Activated CD4-positive, CD25-positive, alpha-beta regulatory T cell treated with anti-CD3 and anti-CD28 coated beads, Interleukin-2, amount 50 U/mL, for 72 hours (primary cell): ENCODE data around the gene CBX8.
A peak's percentile ranks its signal among the peaks of the same experiment; 100 is the strongest.

ENCODE experiments used
- DNase-seq: peaks from one replicate; pipeline ENCODE4 v3.0.0; 2021

The CBX8 gene

DNA sequence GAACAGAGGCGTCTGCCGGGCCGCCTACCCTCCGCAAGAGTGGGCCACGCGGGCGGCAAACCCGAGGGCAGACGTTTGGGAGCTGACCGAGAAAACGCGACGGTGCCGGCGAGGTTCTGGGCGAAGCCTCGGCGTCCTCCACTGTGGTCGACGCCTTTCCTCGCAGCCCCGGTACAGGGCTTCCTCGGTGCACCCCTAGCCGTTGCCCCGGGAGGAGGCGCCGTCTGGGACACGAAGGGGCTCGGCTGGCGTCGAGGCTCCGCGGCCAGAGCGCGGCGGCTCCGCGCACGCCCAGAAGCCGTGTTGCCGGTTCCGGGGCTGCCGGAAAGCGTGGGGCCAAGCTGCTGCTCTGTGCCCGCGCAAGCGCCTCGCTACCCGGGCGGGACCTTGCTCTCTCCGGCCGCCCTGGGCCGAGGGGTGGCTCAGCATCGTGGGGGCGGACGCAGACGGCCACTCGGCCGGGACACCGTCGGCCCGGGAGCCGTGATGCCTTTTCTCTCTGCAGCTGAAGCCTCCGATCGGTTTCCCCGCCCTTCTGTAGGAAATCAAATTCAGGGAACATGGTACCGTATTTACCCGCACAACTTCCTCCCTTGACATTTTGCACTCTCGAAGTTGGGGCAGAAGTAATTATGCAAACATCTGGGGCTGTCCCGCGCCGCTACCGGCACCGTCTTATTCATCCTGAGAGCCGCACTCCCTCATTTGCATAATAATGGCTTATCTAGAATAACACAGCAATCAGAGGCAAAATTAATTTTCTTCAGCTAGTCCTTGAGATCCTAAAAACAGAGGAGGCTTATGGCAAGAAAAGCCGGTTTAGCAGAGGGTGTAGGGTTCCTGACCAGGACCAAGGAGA lies 7.3 kb upstream of the CBX8 start:
- DNase-seq = peak; percentile 74

DNA sequence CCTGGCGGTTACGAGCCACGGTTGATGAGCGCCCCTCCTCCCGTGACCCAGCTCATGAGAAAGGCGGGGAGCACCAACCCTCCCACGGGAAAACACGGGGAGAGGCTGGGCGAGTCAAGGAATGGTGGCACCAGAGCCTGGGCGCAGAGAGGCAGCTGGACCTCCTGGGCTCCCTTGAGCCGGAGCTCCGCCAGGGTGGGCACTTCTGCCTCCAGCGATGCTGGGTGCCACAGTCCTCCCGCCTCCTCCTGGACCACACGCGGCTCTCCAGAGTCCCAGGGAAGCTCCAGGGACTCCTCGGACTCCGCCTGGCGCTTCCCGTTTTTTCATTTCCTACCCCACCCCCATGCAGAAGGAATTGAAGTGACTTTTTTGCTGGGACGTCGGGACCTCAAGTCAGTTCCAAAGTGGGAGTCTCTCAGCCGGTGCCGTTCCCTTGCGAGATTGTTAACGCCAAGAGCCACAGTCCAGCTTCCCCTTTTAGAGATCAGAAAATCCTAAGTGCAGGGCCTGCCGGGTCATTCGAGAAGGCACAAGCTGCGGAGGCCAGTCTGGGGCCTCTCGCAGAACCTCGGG lies 6.6 kb upstream of the CBX8 start:
- DNase-seq = no peak

DNA sequence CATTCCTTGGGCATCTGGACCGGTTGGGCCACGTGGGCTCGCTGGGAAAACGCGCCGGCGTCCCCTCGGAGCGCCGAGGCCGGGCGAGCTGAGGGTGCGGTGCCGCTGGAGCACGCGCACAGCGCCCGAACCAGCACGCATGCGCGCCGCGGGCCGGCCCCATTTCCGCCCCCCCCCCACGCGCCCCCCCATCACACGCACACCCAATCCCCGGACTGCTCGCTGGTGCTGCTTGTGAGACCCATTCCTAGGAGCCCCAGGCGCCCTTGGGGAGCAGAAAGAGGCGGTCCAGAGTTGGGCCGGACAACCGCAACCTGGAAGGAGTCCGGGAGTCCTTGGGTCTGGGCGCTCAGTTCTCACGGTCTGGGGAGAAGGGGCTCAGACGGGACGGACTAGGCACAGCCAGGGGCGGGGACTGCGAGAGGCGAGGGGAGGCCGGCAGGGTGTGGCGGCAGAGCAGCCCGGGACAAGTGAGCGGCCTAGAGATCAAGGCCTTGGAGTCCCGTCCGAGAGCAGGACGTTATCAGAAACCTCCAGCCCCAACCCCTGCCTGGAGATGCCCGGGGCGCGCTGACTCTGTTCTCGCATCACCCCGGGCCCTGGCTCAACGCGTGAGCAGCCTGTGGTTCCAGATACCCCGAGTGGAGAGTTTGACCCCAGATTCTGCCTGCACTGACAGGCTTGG lies 6.0 kb upstream of the CBX8 start:
- no peak for DNase-seq

DNA sequence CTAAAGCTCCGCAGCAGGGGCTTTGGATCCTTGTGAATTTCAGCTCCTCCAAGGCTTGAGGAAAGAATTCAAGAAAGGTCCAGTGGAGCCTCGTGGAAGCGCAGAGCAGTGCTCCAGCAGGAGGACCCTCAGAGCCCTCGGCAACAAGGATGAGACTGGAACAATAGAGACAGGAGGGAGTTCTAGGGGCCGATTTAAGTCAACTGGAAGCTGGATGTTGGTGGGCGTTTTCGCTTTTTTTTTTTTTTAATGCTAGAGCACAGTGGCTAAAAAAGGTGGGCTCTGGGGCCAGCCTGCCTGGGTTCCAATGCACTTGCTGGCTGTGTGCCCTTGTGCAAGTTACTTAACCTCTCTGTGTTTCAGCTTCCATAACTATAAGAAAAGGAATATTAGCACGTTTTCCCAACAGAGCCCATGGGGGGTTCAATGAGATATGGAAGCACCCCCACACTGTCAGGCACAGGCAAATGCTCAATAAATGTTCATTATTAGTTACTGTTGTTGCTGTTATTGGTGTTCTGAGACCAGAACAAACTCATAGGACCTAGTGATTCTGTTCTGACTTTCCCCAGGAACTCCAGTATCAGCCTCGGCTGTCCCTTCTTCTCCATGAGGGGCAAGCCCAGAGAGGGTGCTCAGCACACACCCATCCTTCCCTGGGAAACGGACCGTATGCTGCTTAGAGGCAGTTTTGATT lies 5.3 kb upstream of the CBX8 start:
- no peak for DNase-seq

DNA sequence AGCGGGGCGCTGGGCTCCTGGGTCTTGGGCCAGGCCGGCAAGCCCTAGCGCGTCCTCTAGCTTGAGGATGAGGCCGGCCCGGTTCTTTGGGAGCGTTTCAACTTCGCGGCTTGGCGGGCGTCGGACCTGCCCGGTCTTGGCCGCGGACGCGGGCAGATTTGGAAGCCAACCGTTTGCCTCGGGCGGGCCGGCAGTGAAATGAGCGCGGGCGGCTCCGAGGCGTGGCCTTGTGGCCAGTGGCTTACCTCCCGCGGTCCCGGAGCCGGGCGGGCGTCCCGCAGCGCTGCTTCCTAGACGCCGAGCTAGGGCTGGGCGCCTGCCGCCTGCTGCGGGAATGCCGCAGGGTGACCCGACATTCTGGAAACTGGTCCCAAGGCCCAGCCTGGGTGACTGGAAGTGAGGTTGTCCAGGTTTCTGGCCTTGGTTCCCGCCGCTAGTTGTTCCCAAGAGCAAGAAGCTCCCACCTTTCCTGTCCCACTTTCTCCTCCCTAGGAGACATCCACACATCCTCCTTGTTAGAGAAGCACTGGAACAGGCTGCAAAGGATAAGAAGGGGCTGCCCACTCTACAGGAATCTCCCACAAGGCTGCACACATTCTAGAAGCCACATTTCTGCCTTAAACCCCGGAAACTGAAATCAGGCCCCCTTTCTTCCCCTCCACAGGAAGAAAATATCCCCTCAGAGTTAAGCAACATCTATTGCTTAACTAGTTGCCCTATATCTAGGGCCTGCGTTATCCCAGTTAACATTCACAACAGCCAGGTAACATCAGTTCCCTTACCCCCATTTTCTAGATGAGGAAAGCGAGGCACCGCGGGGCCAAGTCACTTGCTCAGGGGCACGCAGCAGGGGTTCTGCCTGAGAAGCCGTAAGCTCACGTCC lies 4.5 kb upstream of the CBX8 start:
- DNase-seq = no peak

DNA sequence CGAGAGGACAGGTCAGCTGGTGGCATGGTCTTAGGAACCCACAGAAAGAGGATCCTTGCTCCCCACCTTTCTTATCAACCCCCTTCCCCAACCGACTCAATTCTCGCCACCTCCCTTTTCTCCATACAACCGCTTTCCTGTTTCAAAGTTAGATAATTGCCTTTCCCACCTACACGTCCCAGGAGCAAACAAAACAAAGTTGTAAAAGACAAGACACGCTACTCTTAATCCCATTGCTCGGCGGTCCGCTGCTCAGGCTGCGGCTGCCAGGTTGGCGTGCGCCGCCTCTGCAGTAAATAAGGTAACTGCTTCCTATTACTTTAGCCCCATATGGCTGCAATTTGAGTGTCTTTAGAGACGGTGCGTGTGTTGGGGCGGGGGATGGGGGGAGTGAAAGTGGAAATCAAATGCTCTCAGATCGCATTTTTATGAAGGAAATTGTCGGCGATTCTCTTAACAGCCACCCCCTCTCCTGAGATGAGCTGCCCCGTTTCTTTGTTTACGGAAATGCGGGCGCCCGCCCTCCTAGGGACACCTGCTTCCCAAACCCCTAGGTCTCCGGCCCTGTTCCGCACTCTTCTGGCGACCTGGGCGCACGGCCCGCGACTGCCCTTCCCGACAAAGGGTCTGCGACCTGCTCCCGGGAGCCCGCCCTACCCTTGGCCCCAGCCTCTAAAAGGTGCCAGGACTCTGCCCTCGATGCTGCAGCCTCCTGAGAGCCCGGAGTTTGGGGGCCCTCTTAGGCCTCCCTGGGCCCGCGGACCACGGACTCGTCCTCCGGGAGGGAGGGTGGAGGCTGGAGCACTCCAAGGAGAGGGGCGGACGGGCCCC lies 3.7 kb upstream of the CBX8 start:
- DNase-seq = no peak

DNA sequence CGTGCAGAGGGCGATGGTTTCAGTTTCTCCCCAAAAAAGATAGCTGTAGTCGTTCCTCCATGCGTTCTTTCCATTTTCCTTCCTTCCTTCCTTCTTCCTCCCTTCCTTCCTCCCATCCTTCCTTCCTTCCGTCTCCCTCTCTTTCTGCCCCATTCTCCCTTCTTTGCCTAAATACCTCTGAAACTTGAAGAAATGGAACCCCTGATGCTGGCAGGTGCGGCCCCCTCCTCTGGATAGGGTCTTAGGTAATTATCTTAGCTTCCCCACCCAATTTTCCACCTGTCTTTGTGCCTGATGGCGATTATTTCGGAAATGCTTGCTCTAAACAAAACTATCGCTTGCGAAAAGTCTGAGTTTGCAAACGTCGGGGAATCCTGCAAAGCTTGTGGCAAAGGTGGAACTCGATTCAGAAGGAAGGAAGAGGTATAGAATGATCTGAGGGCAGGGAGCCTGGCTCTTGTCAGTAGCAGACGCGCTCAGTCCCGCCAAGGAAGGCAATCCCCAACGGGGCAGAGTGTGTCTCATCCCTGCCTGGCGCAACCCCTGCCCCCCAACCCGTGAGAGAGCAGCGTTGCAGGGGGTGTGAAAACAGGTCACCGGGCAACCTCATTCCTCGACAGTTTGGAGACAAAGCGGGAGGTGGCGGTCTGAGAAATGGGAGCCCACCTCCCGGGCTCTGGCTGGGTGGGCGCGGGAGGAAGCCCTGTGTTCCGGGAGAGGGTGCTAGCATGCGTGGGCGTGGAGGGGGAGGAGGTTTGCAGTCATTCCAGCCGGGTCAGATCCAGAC lies 2.9 kb upstream of the CBX8 start:
- no peak for DNase-seq

DNA sequence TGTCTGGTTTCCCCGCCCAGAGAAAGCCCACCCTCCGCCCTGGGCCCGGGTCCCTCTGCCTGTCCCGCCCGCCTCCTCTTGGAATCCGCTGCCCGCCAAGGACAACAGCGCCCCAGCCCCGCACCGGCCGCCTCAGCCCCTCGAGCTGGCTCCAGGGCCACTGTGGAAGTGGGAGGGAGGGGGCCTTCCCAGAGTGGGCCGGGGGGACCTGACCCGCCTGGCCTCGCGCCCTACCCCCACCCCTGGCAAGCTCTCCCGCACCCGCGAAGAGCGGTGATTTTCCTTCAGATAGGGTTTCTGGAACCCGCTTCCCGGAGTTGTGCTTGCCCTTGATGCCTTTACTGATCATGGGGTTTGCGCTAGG lies 2.3 kb upstream of the CBX8 start:
- no peak for DNase-seq

DNA sequence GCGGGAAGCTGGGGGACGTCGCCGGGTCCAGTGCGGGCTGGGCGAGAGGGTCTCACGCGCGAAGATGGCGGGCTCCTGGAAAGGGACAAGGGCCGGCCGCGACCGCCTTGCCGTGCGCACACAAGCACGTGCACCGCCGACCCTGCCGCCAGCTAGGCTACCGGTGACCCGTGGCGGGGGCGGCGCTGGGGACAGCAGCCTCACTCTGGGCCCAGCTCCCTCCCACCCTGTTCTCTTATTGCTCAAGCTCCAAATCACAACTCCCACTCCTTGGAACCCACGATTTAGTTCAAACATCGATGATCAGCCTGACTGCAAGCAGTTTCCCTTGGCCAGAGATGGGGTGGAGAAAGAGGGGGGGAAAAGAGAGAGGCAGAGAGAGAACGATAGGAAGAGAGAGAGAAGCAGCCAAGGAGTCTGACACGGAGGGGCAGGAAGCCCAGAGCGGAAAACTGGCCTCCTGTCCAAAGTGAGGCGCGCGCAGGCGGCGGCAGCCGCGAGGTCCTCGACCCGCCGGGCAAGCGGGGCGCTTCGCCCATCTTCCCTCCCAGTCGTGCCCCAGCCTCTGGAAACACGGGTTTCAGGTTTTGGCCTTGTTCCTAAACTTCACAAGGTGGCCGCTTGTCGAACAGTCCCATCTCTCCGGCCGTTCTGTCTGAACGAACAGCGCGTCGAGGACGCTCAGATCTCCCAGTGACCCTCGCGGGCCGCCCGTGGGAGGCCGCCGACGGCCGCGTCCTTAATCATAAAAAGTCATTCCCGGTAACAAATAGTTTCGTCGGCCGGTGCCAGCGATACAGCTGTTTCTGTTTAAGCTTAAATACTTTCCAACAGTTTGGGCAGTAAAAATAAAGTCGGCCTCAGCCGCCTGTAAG lies 1.7 kb upstream of the CBX8 start:
- no peak for DNase-seq

DNA sequence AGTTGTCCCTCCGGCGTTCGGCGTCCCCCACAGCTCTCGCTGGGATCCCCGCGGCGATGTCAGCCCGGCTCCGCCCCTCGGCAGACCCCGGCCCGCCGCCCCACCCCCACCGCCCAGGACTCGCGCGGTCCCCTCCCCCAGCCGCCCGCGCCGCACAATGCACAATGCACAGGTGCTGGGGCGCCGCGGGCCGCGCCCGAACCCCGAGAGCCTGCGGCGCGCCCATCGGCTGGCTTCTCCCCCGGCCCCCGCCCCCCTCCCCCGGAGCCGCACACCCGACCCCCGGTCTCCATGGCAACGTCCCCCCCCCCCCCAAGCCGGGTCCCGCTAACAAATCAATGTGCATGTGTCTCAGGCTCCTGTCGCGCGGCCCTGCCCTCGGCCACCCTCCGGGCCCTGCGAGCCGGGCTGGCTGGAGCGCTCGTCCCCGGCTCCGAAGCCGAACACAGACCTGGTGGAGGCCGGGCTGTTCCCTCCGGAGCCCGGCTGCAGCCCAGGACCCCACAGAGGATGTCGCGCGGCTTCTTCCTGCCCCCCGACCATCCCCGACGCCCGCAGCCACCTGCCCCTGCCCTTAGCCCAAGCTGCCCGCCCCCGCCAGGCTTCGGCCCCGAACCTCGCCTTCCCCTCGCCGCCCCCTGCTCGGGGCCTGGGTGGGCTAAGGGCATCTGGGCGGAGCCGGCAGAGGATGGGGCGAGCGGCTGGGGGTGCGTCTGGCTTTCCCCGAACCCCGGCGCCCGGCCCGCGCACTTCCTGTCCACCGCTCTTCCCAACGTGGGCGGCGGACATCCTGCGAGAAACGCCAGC lies 818 bp upstream of the CBX8 start:
- DNase-seq = no peak

DNA sequence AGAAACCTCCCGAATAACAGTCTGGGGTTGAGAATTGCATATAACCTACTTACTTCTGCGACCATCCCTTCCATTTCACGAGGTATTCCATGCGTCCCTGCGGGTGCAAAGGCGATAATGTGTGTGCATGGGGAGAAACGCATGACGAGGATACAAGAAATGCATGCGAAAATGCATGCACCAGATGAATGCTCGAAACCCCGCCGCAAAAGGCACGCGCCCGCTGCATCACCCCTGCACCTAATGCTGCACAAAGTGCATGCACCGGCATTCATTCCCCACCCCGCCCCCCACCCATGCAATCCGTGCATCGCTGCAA lies 474 bp downstream of the CBX8 start:
- DNase-seq = no peak

DNA sequence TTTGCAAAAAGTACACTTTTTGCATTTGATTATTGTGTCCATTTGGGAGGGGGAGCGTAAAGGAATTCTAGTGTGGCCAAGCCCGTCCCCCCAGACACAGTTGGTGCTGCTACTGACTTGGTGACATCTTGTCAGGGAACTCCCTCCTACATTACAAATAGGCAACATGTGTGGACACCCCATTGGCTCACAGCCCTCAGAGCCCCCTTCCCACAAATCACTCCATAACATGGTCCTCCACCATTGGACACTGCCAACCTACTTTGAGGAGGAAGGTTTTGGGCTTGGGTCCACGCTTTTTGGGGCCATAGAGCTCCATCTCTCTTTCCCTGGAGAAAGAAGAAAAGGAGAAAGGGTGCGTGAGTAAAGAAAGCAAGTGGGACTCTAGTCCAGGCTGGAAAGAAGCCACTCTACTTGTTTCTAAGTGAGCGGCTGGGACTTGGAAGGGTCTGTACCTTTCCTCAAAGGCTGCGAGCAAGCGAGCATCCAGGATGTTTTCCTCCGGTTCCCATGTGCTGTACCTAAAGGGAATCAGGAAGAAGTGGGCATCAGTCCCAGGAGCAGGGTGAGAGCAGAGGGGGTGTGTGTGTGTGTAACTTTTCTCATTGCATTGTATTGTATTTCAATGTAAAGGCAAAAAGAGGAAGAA lies 958 bp downstream of the CBX8 start:
- no peak for DNase-seq

DNA sequence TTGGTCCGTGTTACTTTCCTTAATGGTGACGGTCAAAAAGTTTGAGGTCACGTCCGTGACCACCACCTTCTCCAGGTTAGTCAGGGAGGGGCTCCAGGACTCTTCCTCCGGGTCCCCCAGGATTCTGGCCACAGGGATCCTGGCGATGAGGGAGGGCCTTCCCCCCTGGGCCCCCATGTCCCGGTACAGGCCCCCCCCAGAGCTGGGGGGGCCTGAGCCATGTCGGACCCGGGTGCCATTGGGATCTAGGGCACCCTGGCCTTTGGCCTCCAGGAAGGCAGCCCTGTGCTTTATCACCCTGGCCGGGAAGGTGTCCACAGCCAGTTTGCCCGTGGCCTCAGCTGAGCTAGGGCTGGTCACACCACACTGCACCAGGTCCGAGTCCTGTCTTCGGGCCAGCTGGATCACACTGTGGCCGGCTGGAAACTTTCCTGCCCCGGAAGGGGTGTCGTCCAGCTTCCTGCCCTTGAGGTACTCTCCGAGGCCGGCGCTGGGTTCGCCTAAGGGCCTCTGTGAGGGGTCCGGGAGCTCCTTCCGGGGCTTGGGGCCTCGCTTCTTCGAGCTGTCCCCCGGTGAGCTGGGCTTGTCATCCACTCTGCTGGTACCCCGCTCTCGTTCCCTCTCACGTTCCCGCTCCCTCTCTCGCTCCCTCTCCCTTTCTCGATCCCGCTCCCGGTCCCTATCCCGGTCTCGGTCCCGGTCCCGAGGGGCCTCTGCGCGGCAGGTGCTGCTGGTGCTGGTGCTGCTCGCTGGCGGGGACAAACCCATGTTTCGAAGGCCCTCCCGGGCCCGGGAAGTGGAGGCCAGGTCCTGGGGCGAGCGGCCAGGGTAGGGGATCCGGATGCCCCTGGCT lies 2.0 kb downstream of the CBX8 start:
- DNase-seq = no peak

DNA sequence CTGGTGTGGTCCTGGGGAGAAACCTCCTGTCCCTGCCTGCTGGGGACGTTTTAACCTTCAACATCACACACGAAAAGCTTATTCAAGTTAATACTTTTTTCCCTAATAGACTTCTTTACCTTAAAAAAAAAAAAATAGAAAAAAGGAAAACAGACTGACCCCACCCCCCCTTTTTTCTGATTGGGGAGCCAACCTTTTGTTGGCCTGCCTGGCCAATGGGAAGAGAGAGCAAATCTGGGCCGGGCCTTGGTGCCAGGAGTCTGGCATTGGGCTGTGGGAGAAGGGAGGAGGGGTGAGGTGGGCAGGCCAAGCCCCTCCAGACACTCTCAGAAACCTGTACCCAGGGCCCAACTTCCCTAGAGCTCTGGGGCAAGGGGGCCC lies 3.0 kb downstream of the CBX8 start:
- no peak for DNase-seq

DNA sequence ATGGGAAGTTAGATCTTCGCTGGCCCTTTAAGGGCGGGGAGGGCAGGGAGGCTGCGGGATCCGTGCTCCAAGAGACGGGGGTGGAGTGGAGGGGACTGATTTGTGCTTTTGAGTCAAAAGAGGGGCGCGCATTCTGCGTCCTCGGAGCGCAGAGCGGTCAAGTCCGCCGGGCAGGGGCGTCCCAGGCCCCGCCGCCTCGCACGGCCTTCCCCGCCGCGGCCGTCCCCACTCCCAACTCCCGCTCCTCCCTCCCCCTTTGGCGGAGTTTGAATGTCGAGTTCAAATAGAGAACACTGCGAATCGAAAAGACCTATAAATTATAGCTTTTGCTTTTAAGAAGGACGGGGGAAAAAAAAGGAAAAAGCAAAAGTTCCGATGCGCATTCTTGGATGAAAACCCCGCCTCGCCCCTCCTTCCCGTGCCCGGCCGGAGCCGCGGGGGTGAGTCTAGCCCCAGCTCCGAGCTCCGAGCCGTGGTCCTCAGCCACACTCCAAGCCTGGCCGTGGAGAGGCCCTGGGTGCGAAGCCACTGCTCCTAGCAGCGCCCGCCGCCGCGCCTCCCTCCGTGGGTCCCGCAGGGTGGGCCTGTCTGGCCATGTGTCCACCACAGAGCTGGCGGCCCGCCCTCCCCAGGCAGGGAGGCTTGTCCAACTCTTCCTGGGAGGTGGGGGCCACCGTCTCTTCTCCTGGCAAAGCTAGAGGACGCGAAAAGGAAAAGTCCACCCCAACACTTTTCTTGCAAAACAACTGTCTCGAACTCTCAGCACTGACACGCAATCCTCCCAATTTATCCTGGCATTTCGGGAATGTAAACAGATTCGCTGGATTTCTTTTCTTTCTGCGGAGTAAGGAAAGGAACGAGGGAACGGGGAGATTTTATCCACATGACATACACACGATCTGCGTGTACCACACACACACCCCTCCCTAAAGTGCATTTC lies 3.6 kb downstream of the CBX8 start:
- no peak for DNase-seq

DNA sequence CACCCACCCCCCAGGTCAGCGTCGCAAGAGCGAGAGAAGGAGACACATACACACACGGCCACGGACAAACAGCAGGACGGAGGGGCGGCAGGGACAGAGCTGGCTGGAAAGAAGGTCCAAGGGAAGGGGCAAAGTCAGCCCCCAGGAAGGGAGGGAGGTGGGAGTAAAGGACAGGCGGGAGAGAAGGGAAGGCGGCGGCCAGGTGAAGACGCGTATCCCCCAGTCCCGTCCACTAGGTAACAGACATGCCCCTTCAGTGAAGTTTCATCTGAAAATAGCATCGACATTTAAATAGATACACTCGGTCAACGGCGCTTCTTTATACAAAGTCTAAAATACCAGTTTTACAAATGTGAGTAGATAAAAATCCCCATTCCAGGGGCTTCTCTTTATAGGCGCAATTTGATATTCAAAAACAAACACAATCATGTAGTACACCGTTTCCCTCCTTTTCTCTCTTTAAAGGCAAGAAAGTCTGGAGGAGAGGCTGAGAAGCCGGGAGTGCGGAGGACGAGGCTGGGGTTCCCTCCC lies 4.5 kb downstream of the CBX8 start:
- DNase-seq = no peak
